Prostate gland (tissue), 2 donors: ENCODE results near the gene CNIH1.
"Not testable (repeated sequence)": the region's sequence is repeated elsewhere in the genome, so short reads cannot be mapped to it uniquely, and the experiment has no call there.

Experiments
- POLR2A ChIP-seq: fragments of 450-650 bp; IDR thresholded peaks from one replicate; pipeline ENCODE4 v1.6.1; 2016; ENCODE audit warnings: antibody characterized with exemption, mild to moderate bottlenecking
- TF ChIP-seq, protein P1 (sequence below), 4 experiments: fragments of 200-600 bp in 2 of 4; fragments of 450-650 bp in 2 of 4; sonication (generic) in 2 of 4; IDR thresholded peaks; 1 replicate in 3 of 4; 2 replicates in 1 of 4; pipeline ENCODE4 v1.5.1; 2016 to 2019; ENCODE audit warnings: antibody characterized with exemption in 4 of 4, mild to moderate bottlenecking in 2 of 4, moderate library complexity in 2 of 4

DNA sequence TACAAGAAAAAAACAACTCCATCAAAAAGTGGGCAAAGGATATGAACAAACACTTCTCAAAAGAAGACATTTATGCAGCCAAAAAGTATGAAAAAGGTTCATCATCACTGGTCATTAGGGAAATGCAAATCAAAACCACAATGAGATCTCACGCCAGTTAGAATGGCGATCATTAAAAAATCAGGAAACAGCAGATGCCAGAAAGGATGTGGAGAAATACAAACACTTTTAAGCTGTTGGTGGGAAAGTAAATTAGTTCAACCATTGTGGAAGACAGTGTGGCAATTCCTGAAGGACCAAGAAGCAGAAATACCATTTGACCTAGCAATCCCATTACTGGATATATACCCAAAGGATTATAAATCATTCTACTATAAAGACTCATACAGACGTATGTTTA is 60.6 kb downstream of the CNIH1 start:
- TF ChIP-seq POLR2A, result not testable (repeated sequence)
- TF ChIP-seq, protein P1, sequence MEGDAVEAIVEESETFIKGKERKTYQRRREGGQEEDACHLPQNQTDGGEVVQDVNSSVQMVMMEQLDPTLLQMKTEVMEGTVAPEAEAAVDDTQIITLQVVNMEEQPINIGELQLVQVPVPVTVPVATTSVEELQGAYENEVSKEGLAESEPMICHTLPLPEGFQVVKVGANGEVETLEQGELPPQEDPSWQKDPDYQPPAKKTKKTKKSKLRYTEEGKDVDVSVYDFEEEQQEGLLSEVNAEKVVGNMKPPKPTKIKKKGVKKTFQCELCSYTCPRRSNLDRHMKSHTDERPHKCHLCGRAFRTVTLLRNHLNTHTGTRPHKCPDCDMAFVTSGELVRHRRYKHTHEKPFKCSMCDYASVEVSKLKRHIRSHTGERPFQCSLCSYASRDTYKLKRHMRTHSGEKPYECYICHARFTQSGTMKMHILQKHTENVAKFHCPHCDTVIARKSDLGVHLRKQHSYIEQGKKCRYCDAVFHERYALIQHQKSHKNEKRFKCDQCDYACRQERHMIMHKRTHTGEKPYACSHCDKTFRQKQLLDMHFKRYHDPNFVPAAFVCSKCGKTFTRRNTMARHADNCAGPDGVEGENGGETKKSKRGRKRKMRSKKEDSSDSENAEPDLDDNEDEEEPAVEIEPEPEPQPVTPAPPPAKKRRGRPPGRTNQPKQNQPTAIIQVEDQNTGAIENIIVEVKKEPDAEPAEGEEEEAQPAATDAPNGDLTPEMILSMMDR (IDR thresholded peaks at IDR 0.05), result not testable (repeated sequence)
